GM19463 (cell line): ENCODE results near the gene MRPL30.
"Not testable (repeated sequence)": the region's sequence is repeated elsewhere in the genome, so short reads cannot be mapped to it uniquely, and the experiment has no call there.

Experiments used
- ATAC-seq: cut with Tn5 transposase; IDR thresholded peaks from one replicate; pipeline ENCODE4 v1.9.1; 2021; ENCODE audit warnings: mild to moderate bottlenecking, moderate library complexity; ENCODE audit not compliant: unreplicated experiment

Gene MRPL30

GRCh38 chr2:99183025-99183424 is 2.0 kb downstream of the MRPL30 start:
- no peak for ATAC-seq

- no peak for ATAC-seq
Observed at GRCh38 chr2:99184811-99185210, 3.8 kb downstream of the MRPL30 start.

- ATAC-seq, result no peak
Observed at GRCh38 chr2:99187011-99187410, 6.0 kb downstream of the MRPL30 start.

- no peak for ATAC-seq
Observed at GRCh38 chr2:99188357-99188756, 7.4 kb downstream of the MRPL30 start.

GRCh38 chr2:99190548-99190947 is 9.6 kb downstream of the MRPL30 start:
- ATAC-seq, result no peak

- not testable (repeated sequence) for ATAC-seq
Observed at GRCh38 chr2:99192364-99192763, 11.4 kb downstream of the MRPL30 start.

- no peak for ATAC-seq
Observed at GRCh38 chr2:99198103-99198841, 17.3 kb downstream of the MRPL30 start.

GRCh38 chr2:99200076-99200800 is 19.3 kb downstream of the MRPL30 start:
- ATAC-seq, result no peak

GRCh38 chr2:99201959-99202678 is 21.1 kb downstream of the MRPL30 start:
- ATAC-seq, result no peak

- ATAC-seq, result no peak
Observed at GRCh38 chr2:99205491-99205890, 24.5 kb downstream of the MRPL30 start.

- no peak for ATAC-seq
Observed at GRCh38 chr2:99216096-99216495, 35.1 kb downstream of the MRPL30 start.

GRCh38 chr2:99217929-99218501 is 37.0 kb downstream of the MRPL30 start:
- no peak for ATAC-seq

- ATAC-seq, result not testable (repeated sequence)
Observed at GRCh38 chr2:99233177-99233576, 52.2 kb downstream of the MRPL30 start.

GRCh38 chr2:99238599-99238998 is 57.6 kb downstream of the MRPL30 start:
- ATAC-seq, result no peak

GRCh38 chr2:99240431-99240830 is 59.4 kb downstream of the MRPL30 start:
- ATAC-seq, result no peak

- no peak for ATAC-seq
Observed at GRCh38 chr2:99242151-99242550, 61.2 kb downstream of the MRPL30 start.
